HepG2 (cell line): ENCODE data around the gene FMNL1. TPM values are rescaled to one million over a fixed set of nuclear protein-coding genes. Genes with fewer than 3 reads are reported as not detected.

Experiments used
- ARNT ChIP-seq: fragments of 450-650 bp; IDR thresholded peaks from 2 replicates; pipeline ENCODE4 v1.6.1; 2017
- DNMT1 ChIP-seq: sonication (generic); formaldehyde crosslinking; IDR thresholded peaks from 2 replicates; pipeline ENCODE4 v1.5.1; 2020; ENCODE audit warnings: mild to moderate bottlenecking, missing genetic modification reagents
- HMGXB3 ChIP-seq: sonication (generic); formaldehyde crosslinking; IDR thresholded peaks from 2 replicates; pipeline ENCODE4 v1.4.0; 2020; ENCODE audit warnings: missing genetic modification reagents, borderline replicate concordance
- MED13 ChIP-seq: sonication (generic); formaldehyde crosslinking; IDR thresholded peaks from 2 replicates; pipeline ENCODE4 v1.5.0; 2020; ENCODE audit warnings: missing genetic modification reagents
- MIER3 ChIP-seq: IDR thresholded peaks from 2 replicates; pipeline ENCODE4 v1.6.1; 2016; ENCODE audit warnings: missing compliant biosample characterization, borderline replicate concordance
- MYC ChIP-seq: sonication (generic); formaldehyde crosslinking; IDR thresholded peaks from 2 replicates; pipeline ENCODE4 v1.9.0; 2021; ENCODE audit warnings: missing genetic modification reagents, borderline replicate concordance
- NFATC3 ChIP-seq: sonication (generic); formaldehyde crosslinking; IDR thresholded peaks from 2 replicates; pipeline ENCODE4 v1.5.1; 2020; ENCODE audit warnings: mild to moderate bottlenecking, missing genetic modification reagents
- NFYB ChIP-seq: sonication (generic); formaldehyde crosslinking; IDR thresholded peaks from 2 replicates; pipeline ENCODE4 v1.4.0; 2020; ENCODE audit warnings: missing genetic modification reagents
- PHB2 ChIP-seq: fragments of 450-650 bp; IDR thresholded peaks from 2 replicates; pipeline ENCODE4 v1.6.1; 2018; ENCODE audit not compliant: partially characterized antibody
- SP140L ChIP-seq: sonication (generic); formaldehyde crosslinking; IDR thresholded peaks from 2 replicates; pipeline ENCODE4 v1.4.0; 2020; ENCODE audit warnings: missing genetic modification reagents, borderline replicate concordance
- SYNCRIP ChIP-seq: fragments of 200-400 bp; formaldehyde crosslinking; IDR thresholded peaks from 2 replicates; pipeline ENCODE4 v1.6.1; 2018; ENCODE audit warnings: mild to moderate bottlenecking, low read depth, low read length; ENCODE audit not compliant: insufficient read depth
- TBL1XR1 ChIP-seq: fragments of 150-350 bp; IDR thresholded peaks from 2 replicates; pipeline ENCODE4 v1.6.1; 2014; ENCODE audit warnings: borderline replicate concordance, low read length; ENCODE audit not compliant: partially characterized antibody
- ZNF101 ChIP-seq: sonication (generic); formaldehyde crosslinking; IDR thresholded peaks from 2 replicates; pipeline ENCODE4 v1.4.0; 2020; ENCODE audit warnings: mild to moderate bottlenecking, low read depth, missing genetic modification reagents, borderline replicate concordance
- ZNF318 ChIP-seq: sonication (generic); formaldehyde crosslinking; IDR thresholded peaks from 2 replicates; pipeline ENCODE4 v1.4.0; 2020; ENCODE audit warnings: mild to moderate bottlenecking, missing genetic modification reagents
- ZNF382 ChIP-seq: sonication (generic); formaldehyde crosslinking; IDR thresholded peaks from 2 replicates; pipeline ENCODE4 v1.5.0; 2020; ENCODE audit warnings: missing genetic modification reagents, mild to moderate bottlenecking, borderline replicate concordance
- ZNF800 ChIP-seq: sonication (generic); formaldehyde crosslinking; IDR thresholded peaks from 2 replicates; pipeline ENCODE4 v1.4.0; 2020; ENCODE audit warnings: missing genetic modification reagents
- polyA plus RNA-seq, 8 experiments: library from polyadenylated mRNA; depleted of rRNA in 3 of 8; stranded (reverse) in 7 of 8; unstranded in 1 of 8; fragments of >200 nt; fragmentation: Illumina TruSeq in 4 of 8; extraction: Trizol in 4 of 8; gene quantifications; 2 replicates each; pipeline versions ENCODE4 v1.2.1 to v1.2.3, GENCODE V29; 2011 to 2016; ENCODE audit warnings: low read depth in 4 of 8, missing spikeins in 1 of 8, mixed read lengths in 1 of 8; ENCODE audit not compliant: insufficient read depth in 1 of 8
- total RNA-seq, 5 experiments: library from RNA; depleted of rRNA; stranded (reverse); fragments of >200 nt; fragmentation: Illumina TruSeq; extraction: Trizol; gene quantifications; 2 replicates each; pipeline ENCODE4 v1.2.3, GENCODE V29; 2016; ENCODE audit warnings: low read depth in 1 of 5

Gene FMNL1
- total and polyA plus RNA-seq, 2 of the 13 experiments (the other 11 are each of a cell fraction or from before 2014, with no cell fraction given): 0.53 to 0.70 TPM

GRCh38 chr17:45200701-45201100 is 21.0 kb upstream of the FMNL1 start (continued):
- TF ChIP-seq PHB2: no peak
- TF ChIP-seq MYC (CRISPR knock-in tag): no peak
- no peak for TF ChIP-seq MED13 (CRISPR knock-in tag)
- no peak for TF ChIP-seq SP140L (CRISPR knock-in tag)
- no peak for TF ChIP-seq ZNF382 (CRISPR knock-in tag)
- no peak for TF ChIP-seq DNMT1 (CRISPR knock-in tag)
- TF ChIP-seq ARNT: no peak
- TF ChIP-seq ZNF318 (CRISPR knock-in tag): no peak
- TF ChIP-seq NFATC3 (CRISPR knock-in tag): no peak
- TF ChIP-seq ZNF101 (CRISPR knock-in tag): no peak
- no peak for TF ChIP-seq NFYB
- TF ChIP-seq HMGXB3 (CRISPR knock-in tag): no peak
- peak; percentile 40 for TF ChIP-seq TBL1XR1
- no peak for TF ChIP-seq SYNCRIP
- TF ChIP-seq ZNF800 (CRISPR knock-in tag): no peak
- TF ChIP-seq MIER3 (CRISPR knock-in tag): no peak
